ENCODE measurements around the gene CENPS.
"Not testable (repeated sequence)": the region's sequence is repeated elsewhere in the genome, so short reads cannot be mapped to it uniquely, and the experiment has no call there.

CENPS gene

DNA sequence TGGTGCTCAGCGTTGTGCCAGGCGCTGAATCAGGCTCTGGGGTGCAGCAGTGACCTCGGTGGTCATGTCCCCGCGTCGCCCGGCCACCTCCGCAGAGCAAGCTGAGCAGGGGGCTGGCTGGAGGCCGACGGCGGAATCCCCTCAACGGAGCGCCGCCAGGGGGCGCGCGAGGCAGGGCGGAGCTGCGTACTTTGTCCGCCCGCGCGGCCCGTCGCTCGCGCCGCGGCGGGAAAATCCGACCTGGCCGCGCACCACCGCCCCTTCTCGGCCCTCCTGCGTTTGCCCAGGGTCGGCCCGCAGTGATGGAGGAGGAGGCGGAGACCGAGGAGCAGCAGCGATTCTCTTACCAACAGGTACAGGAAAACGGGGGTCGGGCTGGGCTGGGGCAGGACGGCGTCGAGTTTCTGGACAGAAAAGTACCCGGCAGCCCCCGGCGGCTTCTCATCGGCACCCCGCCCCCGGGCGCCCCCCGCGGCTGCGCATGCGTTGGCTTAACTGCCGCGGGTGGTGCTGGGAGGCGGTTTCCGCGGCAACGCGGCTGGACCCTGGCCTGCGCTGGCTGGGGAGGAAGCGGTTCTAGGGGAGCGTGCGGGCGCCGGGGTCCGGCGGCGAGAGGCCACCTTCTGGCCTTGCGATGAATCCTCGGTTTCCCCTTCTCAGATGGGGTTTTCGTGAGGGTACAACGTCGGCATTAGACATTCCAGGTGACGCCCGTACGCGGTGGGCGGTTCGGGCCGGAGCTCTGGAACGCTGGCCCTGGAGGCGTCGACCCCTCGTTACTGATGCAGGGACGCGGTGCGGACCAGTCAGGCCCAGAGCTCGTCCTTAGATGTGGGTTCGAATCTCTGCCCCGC lies at the start of gene CENPS:
CENPS (plus strand) TSS at position 218 of the 854 bp plus-strand sequence; CDS start at position 303, 85 bp downstream.
- peak; percentile 72 for DNase-seq (ENCODE audit: low read depth)

DNA sequence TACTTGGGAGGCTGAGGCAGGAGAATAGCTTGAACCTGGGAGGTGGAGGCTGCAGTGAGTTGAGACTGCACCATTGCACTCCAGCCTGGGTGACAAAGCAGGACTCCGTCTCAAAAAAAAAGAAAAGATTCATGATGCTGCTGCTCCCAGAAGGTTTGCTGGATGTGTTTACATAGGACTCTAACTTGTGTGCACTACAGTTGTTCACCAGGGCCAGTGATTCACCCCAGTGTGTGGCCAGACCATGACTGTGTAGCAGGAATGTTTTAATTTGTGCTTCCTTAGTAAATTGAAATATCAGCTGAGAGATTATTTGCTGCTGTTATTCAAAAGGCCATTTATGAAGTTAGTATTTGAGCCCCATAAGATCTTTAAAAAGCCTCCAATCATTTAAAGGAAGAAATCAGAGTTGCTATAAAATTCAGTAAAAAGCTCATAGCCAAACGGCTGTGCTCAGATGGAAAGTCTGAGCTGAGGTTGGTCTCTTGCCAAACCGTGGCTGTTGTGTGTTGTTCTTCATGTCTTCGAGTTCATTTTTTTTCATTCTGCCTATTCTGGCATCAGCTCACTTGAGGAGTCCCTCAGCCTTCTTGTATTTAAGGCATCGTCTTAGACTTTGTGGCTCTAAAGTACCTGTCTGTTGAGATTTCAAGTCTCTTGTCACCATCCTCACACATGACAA lies 49.5 kb upstream of the CENPS start:
- peak; percentile 67 for DNase-seq (ENCODE audit: low read depth)

DNA sequence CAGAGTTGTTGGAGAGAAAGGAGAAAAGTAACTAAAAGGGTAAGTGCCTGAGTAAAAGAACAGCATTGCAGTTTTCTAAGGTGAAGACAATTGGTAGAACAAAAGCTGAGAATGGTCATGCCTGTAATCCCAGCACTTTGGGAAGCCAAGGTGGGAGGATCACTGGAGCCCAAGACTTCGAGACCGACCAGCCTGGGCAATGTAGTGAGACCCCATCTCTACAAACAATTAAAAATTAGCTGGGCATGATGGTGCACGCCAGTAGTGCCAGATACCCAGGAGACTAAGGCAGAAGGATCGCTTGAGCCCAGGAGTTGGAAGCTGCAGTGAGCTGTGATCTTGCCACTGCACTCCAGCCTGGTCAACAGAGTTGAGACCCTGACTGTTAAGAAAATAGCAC lies 46.6 kb upstream of the CENPS start:
- DNase-seq (ENCODE audit: low read depth) = no peak

- DNase-seq (ENCODE audit: low read depth) = no peak
Measured at GRCh38 chr1:10384219-10384618, 46.0 kb upstream of the CENPS start.

DNA sequence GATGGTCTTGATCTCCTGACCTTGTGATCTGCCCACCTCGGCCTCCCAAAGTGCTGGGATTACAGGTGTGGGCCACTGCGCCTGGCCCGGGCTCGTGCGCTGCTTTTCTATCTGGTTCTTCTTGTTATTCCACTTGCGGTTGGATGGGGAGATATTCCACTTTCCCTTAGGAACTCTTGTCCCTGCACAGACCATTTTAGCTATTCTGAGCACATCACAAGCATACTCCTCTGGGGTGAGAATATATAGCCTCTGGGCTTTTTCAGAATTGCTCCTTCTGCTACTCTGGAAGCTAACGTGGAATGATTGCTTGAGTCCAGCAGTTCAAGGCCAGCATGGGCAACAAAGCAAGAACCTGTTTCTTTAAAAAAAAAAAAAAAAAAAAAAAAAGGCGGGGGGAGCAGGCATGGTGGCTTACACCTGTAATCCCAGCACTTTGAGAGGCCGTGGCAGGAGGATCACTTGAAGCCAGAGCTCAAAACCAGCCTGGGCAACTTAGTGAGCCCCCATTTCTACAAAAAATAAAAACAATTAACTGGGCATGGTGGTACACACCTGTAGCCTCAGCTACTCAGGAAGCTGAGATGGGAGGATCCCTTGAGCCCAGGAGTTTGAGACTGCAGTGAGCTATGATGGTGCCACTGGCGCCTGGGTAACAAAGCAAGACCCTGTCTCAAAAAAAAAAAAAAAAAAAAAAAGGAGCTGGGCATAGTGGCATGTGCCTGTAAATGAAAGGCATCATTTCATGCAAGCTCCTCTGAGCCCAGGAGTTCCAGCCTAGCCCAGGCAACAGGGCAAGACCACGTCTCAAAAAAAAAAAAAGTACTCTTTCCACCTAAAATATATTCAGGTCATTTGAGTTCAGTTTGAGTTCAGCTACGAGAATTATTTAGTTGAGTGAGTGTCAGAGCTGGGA lies 43.2 kb upstream of the CENPS start:
- no peak for DNase-seq (ENCODE audit: low read depth)

- peak; percentile 77 for DNase-seq (ENCODE audit: low read depth)
Measured at GRCh38 chr1:10387677-10388386, 42.4 kb upstream of the CENPS start.

- DNase-seq (ENCODE audit: low read depth) = no peak
Measured at GRCh38 chr1:10388387-10388715, 41.9 kb upstream of the CENPS start.

DNA sequence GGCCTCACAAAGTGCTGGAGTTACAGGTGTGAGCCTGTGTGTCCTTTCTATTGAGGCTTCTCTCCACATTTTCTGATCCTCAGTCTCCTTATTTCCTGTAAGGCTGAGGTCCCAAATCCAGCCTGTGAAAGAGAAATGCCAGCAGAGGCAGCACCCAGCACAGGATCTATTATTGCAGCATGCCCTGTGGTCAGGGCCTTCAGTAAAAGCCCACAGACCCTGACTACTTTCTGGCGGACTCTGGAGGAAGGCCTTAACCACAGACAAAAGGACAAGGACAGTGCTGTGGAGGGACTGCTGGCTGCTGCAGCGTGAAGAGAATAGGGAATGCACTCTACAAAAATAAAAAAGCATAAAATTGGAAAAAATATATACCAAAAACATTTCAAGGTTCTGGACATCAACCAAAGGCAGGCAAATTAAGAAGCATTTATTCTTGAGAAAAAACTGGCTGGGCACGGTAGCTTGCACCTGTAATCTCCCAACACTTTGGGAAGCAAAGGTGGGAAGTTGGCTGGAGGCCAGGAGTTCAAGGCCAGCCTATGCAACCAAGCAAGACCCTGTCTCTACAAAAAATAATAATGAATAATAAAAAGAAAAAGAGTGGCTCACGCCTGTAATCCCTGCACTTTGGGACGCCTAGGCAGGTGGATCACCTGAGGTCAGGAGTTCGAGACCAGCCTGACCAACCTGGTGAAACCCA lies 40.8 kb upstream of the CENPS start:
- DNase-seq (ENCODE audit: low read depth) = no peak

DNA sequence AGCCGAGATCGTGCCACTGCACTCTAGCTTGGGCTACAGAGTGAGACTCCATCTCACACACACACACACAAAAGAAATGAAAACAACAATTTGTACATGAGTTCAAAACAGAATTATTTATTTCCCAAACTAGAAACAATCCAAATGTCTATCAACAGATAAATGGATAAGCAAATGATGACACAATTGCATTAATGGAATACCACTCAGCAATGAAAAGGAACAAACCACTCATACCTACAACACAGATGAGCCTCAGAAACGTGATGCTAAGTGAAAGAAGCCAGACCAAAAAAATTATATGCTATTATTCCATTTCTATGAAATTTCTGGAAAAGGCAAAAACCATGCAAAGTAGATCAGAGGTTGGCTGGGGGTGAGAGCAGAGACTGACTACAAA lies 33.4 kb upstream of the CENPS start:
- DNase-seq (ENCODE audit: low read depth) = no peak

DNA sequence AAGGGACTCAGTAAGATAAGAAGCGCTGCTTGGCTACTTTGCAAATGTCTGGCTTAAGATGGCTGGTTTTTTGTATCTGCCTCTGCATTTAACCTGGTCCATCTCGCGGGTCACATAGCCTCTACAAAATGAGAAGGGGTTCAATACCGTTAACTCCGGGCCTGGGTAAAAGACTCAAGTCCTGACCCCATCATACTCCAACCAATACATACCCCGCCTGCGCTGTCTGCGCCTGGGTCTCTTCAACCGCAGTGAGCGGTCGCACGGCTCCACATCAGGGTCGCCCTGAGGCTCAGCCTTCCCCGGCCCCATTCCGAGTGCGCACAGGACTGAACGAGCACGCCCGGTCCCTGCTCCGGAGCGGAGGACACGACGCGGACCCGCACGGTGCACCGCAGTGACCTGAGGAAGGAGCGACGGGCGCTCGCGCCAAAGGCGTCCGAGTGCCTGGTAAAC lies 31.9 kb upstream of the CENPS start:
- no peak for DNase-seq (ENCODE audit: low read depth)

DNA sequence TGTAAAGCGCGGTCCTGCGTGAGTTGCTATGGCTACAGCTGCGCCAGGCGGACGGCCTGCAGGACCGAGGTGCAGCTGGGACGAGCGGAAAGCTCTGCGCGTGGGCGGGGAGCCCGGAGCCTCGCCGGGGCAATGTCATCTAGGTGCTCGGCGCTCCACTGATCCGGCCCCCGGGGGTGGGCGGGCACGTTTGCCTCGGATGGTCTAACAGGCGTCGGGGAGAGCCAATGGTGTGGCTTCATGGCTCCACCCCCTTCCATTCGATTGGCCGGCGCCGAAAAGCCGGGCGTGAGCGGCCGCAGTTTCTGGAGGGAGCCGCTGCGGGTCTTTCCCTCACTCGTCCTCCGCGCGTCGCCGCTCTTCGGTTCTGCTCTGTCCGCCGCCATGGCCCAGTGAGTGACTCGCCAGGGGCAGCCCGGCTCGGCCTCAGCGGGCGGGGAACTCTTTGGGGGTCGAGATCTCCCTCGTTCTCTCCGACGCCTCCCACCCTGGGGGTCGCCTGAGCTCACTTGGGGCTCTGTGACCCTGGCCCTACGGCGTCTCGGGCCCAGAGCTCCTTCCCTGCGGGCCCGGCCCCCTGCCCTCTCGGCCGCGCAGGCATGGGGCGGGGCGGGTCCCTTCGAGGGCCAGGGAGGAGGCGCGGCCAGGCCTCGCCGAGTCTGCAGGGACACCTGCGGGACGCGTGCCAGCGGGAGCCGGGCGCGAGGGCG lies 31.3 kb upstream of the CENPS start, which contains the start of gene PGD:
PGD (plus strand) TSS at position 331 of the 710 bp plus-strand sequence; CDS start at position 385, 54 bp downstream.
- DNase-seq (ENCODE audit: low read depth) = peak; percentile 96

GRCh38 chr1:10399444-10399941 lies 30.7 kb upstream of the CENPS start:
- DNase-seq (ENCODE audit: low read depth) = no peak

GRCh38 chr1:10400013-10400412 lies 30.2 kb upstream of the CENPS start:
- no peak for DNase-seq (ENCODE audit: low read depth)

DNA sequence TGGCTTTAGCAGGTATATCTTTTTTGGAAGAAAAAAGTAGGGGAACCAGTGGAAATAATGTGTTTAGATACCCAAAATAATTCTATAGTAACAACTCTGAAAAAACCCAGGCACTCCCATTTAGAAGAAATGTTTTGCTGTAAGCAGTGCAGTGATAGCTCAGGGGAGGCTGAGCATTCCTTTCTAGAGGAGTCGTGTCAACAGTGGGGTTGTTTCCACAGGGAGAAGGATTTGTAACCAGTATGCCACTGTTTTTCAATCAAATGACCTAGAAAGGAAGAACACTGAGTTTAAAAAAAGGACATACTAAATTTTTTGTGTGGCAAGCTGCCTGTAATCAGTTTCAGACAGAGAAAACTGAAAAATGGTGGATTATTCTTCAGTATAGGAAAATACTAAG lies 29.0 kb upstream of the CENPS start:
- DNase-seq (ENCODE audit: low read depth) = no peak

DNA sequence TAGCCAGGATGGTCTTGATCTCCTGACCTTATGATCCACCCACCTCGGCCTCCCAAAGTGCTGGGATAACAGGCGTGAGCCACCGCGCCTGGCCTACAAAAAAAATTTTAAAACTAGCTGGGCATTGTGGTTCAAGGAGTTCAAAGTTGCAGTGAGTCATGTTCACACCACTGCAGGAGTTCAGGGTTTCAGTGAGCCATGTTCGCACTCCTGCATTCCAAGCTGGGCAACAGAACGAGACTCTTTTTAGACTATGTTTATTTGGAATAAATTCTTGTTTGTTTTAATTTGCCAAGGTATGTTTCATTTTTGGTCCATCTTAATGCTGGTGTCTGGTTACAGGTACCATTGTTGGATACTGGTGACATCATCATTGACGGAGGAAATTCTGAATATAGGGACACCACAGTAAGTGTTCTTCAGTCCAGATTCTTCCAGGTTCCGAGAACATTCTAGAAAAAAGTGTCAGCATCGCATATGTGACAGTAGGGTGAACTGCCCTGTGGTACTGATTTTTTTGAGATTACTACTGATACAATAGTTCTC lies 27.4 kb upstream of the CENPS start:
- DNase-seq (ENCODE audit: low read depth) = no peak

- DNase-seq (ENCODE audit: low read depth) = no peak
Measured at GRCh38 chr1:10407201-10407600, 23.0 kb upstream of the CENPS start.

- DNase-seq (ENCODE audit: low read depth) = peak; percentile 36
Measured at GRCh38 chr1:10415211-10415930, 14.9 kb upstream of the CENPS start.

DNA sequence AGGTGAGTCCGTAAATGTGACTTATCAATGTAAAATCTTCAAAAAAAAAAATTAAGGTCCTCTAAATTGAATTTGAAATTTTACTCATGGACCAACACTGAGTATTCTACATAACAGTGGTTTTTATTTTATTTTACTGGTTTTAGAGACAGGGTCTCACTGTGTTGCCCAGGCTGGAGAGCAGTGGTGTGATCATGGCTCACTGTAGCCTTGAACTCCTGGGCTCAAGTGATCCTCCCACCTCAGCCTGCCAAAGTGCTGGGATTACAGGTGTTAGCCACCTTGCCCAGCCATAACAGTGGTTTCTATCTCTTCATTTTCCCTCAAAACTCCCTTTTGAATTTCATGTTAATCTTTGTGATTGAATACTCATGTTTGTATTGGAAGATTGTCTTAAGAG lies 14.3 kb upstream of the CENPS start:
- not testable (repeated sequence) for DNase-seq (ENCODE audit: low read depth)

DNA sequence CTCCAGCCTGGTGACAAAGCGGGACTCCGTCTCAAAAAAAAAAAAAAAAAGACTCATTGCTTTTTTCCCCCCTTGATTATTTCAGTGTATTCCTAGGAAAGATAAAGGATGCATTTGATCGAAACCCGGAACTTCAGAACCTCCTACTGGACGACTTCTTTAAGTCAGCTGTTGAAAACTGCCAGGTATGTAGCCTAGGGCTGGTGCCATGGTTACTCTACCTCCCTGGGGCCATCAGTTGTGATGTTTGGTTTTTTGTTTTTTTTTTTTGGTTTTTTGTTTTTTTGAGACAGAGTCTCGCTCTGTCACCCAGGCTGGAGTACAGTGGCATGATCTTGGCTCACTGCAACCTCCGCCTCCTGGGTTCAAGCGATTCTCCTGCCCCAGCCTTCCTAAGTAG lies 11.5 kb upstream of the CENPS start:
- not testable (repeated sequence) for DNase-seq (ENCODE audit: low read depth)
